Spleen (tissue), 11 donors: Measurements from ENCODE around the gene PRKACG. TPM values are rescaled to one million over a fixed set of nuclear protein-coding genes. Genes with fewer than 3 reads are reported as not detected.
"Not testable (repeated sequence)": the region's sequence is repeated elsewhere in the genome, so short reads cannot be mapped to it uniquely, and the experiment has no call there.

ENCODE experiments used
- DNase-seq: peaks from one replicate; pipeline ENCODE4 v3.0.0-alpha.2; 2020
- H3K27ac ChIP-seq, 8 donors: fragments of 200-600 bp; sonication (generic) in 7 of 8; 1 replicate in 4 of 8; 2 replicates in 4 of 8; pipeline versions ENCODE4 v1.5.0 to v1.8.0; 2016 to 2021; ENCODE audit warnings: inconsistent platforms in 4 of 8, mild to moderate bottlenecking in 4 of 8, moderate library complexity in 1 of 8
- H3K27me3 ChIP-seq, 7 donors: fragments of 200-600 bp; sonication (generic) in 6 of 7; replicated peaks in 1 of 7; 1 replicate in 4 of 7; 2 replicates in 3 of 7; pipeline versions ENCODE4 v1.5.0 to v1.8.0; 2016 to 2021; ENCODE audit warnings: inconsistent platforms in 3 of 7, mild to moderate bottlenecking in 1 of 7
- H3K36me3 ChIP-seq, 6 donors: fragments of 200-600 bp; sonication (generic) in 5 of 6; 1 replicate in 4 of 6; 2 replicates in 2 of 6; pipeline versions ENCODE4 v1.5.0 to v1.8.0; 2016 to 2021; ENCODE audit warnings: inconsistent platforms in 2 of 6
- H3K4me1 ChIP-seq, 6 donors: fragments of 200-600 bp; sonication (generic) in 5 of 6; 1 replicate in 3 of 6; 2 replicates in 3 of 6; pipeline versions ENCODE4 v1.5.0 to v1.8.0; 2016 to 2021; ENCODE audit warnings: inconsistent platforms in 3 of 6
- H3K4me3 ChIP-seq, 8 donors: fragments of 200-600 bp; sonication (generic) in 7 of 8; 1 replicate in 4 of 8; 2 replicates in 4 of 8; pipeline versions ENCODE4 v1.5.0 to v1.8.0; 2016 to 2021; ENCODE audit warnings: inconsistent platforms in 4 of 8, mild to moderate bottlenecking in 4 of 8, moderate library complexity in 2 of 8
- H3K9me3 ChIP-seq, 8 donors: fragments of 200-600 bp; sonication (generic) in 7 of 8; 1 replicate in 4 of 8; 2 replicates in 4 of 8; pipeline versions ENCODE4 v1.5.0 to v1.8.0; 2016 to 2021; ENCODE audit warnings: inconsistent platforms in 4 of 8
- CTCF ChIP-seq, 11 experiments: fragments of 200-600 bp in 7 of 11; fragments of 450-650 bp in 4 of 11; sonication (generic) in 4 of 11; IDR thresholded peaks in 8 of 11; conservative IDR thresholded peaks in 3 of 11; 1 replicate in 7 of 11; 2 replicates in 4 of 11; pipeline versions ENCODE4 v1.4.0 to v1.8.0; 2016 to 2021; ENCODE audit warnings: antibody characterized with exemption in 11 of 11, inconsistent platforms in 4 of 11, mild to moderate bottlenecking in 1 of 11
- POLR2A ChIP-seq, 3 donors: fragments of 450-650 bp; IDR thresholded peaks; one replicate each; pipeline ENCODE4 v1.5.1; 2017; ENCODE audit warnings: antibody characterized with exemption in 3 of 3, mild to moderate bottlenecking in 1 of 3
- POLR2AphosphoS5 ChIP-seq, 3 donors: sonication (generic); formaldehyde crosslinking; IDR thresholded peaks; one replicate each; pipeline ENCODE4 v1.5.1; 2017; ENCODE audit warnings: antibody characterized with exemption in 3 of 3
- WGBS, 5 donors: extraction: QIAGEN DNeasy Blood & Tissue Kit in 3 of 5; methylation state at CpG; one replicate each; pipeline versions ENCODE4 v1.1.5 to v1.1.7; 2013 to 2018; 5-methylcytosine and 5-hydroxymethylcytosine counted together
- intact Hi-C: fragments of 100-400 bp; cut with DNase I; formaldehyde crosslinking; loops from one replicate; pipeline ENCODE4 v1.15.0; 2023; ENCODE audit warnings: low total_unique reads
- polyA plus RNA-seq, 3 donors: library from polyadenylated mRNA; stranded (reverse); fragments of 200-250 nt; gene quantifications; one replicate each; pipeline ENCODE4 v1.2.1, GENCODE V29; 2013
- total RNA-seq, 7 donors: library from RNA; depleted of rRNA in 3 of 7; stranded (reverse); fragments of >200 nt in 3 of 7; fragmentation: NEBNext Ultra II Directional in 4 of 7; extraction: Animal tissue kit (Norgen Biotek cat#: 25700) in 4 of 7; gene quantifications; one replicate each; pipeline versions ENCODE4 v1.1.0 to v1.2.1, GENCODE V29; 2016 to 2021
- donor health status: healthy with polysubstance abuse.
- donor health status: DM: no; HTN: no; CAD: no; lungs with moderate emphysema.
- donor health status: DM: no; HTN: no; CAD: no.
- donor health status: Bipolar disorder and iron deficiency.
- donor health status: healthy.
- donor health status: DM: no; HTN: no; CAD: no.
- donor health status: DM: yes; HTN: yes; CAD: no.

The PRKACG gene
- total and polyA plus RNA-seq, 10 donors: not detected

DNA sequence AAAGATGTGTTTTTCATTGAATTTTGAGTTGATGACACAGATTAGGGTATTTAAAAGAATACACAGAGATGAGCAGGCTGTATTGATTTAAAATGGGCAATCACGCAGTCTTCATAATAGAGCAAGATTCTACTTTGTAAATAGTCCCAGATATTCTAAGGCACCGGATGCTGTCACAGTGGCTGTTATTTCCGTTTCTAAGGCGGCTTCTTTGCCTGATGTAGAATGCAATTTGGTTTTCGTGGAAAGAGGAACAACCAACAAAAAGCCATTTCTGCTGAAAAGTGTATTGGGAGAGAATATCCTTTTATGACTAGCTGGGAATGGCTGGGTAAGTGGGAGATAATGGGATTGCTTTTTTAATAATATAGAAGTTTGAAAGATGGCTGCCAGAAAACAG is 17.5 kb downstream of the PRKACG start:
- peak overlapping the region in 1 of 8 donors; percentile 12 for H3K27ac ChIP-seq

DNA sequence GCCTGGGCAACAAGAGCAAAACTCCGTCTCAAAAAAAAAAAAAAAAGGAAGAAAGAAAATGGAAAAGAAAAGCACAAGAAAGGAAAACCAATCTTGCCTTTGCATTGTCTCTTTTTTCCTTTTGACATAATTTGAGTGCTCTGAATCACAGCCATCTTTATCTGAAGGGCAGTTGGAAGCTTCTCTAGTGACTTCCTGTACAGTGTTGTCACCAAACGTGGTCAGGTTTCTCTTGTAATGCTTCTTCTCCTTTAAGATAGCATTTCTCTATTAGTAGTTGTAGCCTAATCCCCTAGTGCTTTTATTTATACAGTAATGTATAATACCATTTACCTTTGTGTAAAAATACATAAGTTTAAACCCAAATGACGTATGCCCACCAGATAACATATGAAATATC is 18.1 kb downstream of the PRKACG start:
- no peaks in the 10 kb centered on the region for H3K36me3 ChIP-seq
- intact Hi-C loops: loop anchor here (10.0 kb wide), 1 partner anchor 151 kb away; no protein-coding TSS in a partner anchor
- H3K4me3 ChIP-seq: no peak overlapping the region
- no peaks in the 10 kb centered on the region for H3K9me3 ChIP-seq
- DNase-seq: no peak
- WGBS, 5 donors: 38 to 54% (median 51%) methylated on average over 3 of the region's 3 CpGs
- no peaks in the 10 kb centered on the region for H3K27me3 ChIP-seq
- H3K4me1 ChIP-seq: peaks cover 0 to 45% (median 13%) of the 10 kb centered on the region in 6 donors
- peak overlapping the region in 1 of 8 donors; percentile 12 for H3K27ac ChIP-seq
- TF ChIP-seq POLR2A (IDR thresholded peaks at IDR 0.05) (no peak), POLR2AphosphoS5 (IDR thresholded peaks at IDR 0.05) (no peak), CTCF (IDR thresholded peaks at IDR 0.05 in 8 of 11, conservative IDR thresholded peaks at IDR 0.05 in 3 of 11) (no peak)

More for the DNA sequence above, 17.5 kb downstream of the PRKACG start:
- Histone ChIP-seq H3K4me1 (peaks cover 0 to 45% (median 13%) of the 10 kb centered on the region in 6 donors), H3K4me3 (no peak overlapping the region), H3K36me3 (no peaks in the 10 kb centered on the region), H3K27me3 (no peaks in the 10 kb centered on the region), H3K9me3 (no peaks in the 10 kb centered on the region)
- WGBS, 5 donors: 39 to 66% (median 55%) methylated on average over 5 of the region's 5 CpGs
- TF ChIP-seq POLR2AphosphoS5 (IDR thresholded peaks at IDR 0.05): no peak
- TF ChIP-seq POLR2A (IDR thresholded peaks at IDR 0.05): no peak
- no peak for TF ChIP-seq CTCF (IDR thresholded peaks at IDR 0.05 in 8 of 11, conservative IDR thresholded peaks at IDR 0.05 in 3 of 11)
- intact Hi-C loops: loop anchor here (10.0 kb wide), 1 partner anchor 152 kb away; no protein-coding TSS in a partner anchor
- no peak for DNase-seq

DNA sequence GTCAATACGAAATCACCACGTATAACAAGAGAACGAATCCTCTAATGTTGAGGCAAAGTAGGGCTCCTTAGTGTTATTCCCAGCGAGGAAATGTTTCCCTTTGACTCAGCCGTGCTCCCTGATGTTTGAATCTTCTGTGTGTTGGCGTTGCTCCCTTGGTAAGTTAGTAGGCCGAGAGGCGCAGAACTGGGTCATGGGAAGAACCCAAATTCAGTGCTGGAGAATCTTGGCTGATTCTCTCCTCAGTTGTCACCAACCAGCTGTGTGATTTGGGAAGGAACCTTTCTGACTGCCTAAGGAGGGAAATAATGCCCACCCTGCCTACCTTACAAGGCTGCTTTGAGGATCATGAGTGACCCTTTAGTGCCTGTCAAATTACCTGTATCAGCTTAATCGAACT is 22.5 kb downstream of the PRKACG start:
- Histone ChIP-seq H3K9me3 (no peaks in the 10 kb centered on the region), H3K27ac (no peak overlapping the region), H3K4me3 (no peak overlapping the region), H3K27me3 (no peaks in the 10 kb centered on the region), H3K4me1 (peaks cover 0 to 13% (median 7%) of the 10 kb centered on the region in 6 donors), H3K36me3 (no peaks in the 10 kb centered on the region)
- WGBS, 5 donors: 81 to 94% (median 88%) methylated on average over 9 of the region's 9 CpGs
- intact Hi-C loops: loop anchor here (10.0 kb wide), 1 partner anchor 147 kb away; no protein-coding TSS in a partner anchor
- TF ChIP-seq CTCF (IDR thresholded peaks at IDR 0.05 in 8 of 11, conservative IDR thresholded peaks at IDR 0.05 in 3 of 11) (no peak), POLR2A (IDR thresholded peaks at IDR 0.05) (no peak), POLR2AphosphoS5 (IDR thresholded peaks at IDR 0.05) (no peak)
- no peak for DNase-seq

DNA sequence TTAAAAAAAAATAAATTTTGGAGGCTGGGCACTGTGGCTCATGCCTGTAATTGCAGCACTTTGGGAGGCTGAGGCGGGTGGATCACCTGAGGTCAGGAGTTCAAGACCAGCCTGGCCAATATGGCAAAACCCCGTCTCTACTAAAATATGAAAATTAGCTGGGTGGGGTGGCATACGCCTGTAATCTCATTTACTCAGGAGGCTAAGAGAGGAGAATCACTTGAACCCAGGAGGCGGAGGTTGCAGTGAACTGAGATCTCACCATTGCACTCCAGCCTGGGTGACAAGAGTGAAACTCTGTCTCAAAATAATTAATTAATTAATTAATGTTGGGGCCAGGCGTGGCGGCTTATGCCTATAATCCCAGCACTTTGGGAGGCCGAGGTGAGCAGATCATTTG is 27.0 kb downstream of the PRKACG start:
- peaks cover 0 to 11% (median 0%) of the 10 kb centered on the region in 6 donors for H3K4me1 ChIP-seq
- H3K4me3 ChIP-seq, intact Hi-C loops, H3K36me3 ChIP-seq, H3K27me3 ChIP-seq, DNase-seq, H3K27ac ChIP-seq, H3K9me3 ChIP-seq: not testable (repeated sequence)
- WGBS, 5 donors: 95 to 98% (median 96%) methylated on average over 7 of the region's 7 CpGs
